ENCODE data around the gene TBPL2. TPM values are rescaled to one million over a fixed set of nuclear protein-coding genes. Genes with fewer than 3 reads are reported as not detected.

TBPL2 gene
- total RNA-seq, 6 experiments from 2014 or later = not detected

DNA sequence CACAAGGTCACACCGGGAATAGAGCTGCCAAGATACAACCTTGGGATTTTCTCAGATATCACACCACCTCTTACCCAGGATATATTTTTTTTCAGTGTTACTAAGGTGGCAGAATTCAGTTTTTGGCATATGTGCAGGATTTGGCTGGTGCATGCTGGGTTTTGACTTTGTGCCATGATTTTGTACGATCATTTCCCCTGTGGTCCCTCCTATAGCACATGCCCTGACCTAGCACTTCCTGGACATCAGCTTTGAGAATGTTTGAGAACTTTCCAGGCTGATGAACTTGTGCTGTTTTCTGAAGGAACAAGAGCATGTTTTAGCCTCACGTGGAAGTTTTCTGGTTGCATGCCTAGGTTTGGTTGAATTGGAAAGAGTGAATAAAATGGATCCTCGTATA, 11.0 kb upstream of the TBPL2 start:
- TF ChIP-seq POLR2A (IDR thresholded peaks at IDR 0.05) = no peak
- TF ChIP-seq, protein P1, sequence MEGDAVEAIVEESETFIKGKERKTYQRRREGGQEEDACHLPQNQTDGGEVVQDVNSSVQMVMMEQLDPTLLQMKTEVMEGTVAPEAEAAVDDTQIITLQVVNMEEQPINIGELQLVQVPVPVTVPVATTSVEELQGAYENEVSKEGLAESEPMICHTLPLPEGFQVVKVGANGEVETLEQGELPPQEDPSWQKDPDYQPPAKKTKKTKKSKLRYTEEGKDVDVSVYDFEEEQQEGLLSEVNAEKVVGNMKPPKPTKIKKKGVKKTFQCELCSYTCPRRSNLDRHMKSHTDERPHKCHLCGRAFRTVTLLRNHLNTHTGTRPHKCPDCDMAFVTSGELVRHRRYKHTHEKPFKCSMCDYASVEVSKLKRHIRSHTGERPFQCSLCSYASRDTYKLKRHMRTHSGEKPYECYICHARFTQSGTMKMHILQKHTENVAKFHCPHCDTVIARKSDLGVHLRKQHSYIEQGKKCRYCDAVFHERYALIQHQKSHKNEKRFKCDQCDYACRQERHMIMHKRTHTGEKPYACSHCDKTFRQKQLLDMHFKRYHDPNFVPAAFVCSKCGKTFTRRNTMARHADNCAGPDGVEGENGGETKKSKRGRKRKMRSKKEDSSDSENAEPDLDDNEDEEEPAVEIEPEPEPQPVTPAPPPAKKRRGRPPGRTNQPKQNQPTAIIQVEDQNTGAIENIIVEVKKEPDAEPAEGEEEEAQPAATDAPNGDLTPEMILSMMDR (IDR thresholded peaks at IDR 0.05) = no peak
- H3K27ac ChIP-seq = no peak overlapping the region
- no peaks in the 10 kb centered on the region for H3K4me1 ChIP-seq
- intact Hi-C loops (cut with DNase I) = no loop called here
- no peak for DNase-seq
- H3K4me3 ChIP-seq = no peak overlapping the region
- H3K9me3 ChIP-seq = no peaks in the 10 kb centered on the region
- WGBS (ENCODE audit: insufficient coverage, low coverage, low lambda C conversion rate, missing lambda C conversion rate) = 46% methylated on average over 3 of the region's 4 CpGs
- H3K27me3 ChIP-seq = no peaks in the 10 kb centered on the region
- no peak for ATAC-seq
- H3K36me3 ChIP-seq = no peaks in the 10 kb centered on the region

DNA sequence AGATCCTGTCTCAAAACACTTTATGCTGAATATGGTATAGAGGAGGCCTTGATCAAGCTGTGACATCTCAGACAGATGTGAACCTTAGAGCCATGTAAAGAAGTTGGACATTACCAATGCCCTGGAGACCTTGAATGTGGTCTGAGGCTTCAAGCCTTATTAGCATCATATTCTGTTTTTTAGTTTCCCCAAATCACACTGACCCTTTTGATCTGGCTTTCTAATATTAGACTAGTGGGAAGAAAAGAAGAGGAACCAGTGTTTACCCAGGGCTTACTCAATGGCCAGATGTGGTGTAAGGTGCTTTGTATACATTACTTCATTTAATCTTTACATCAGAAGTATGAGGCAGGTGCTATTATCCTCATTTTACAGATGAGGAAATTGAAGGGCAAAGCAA, 10.6 kb upstream of the TBPL2 start:
- TF ChIP-seq, protein P1 (IDR thresholded peaks at IDR 0.05) = no peak
- ATAC-seq (no peak), DNase-seq (no peak)
- intact Hi-C loops (cut with DNase I) = no loop called here
- Histone ChIP-seq H3K36me3 (no peaks in the 10 kb centered on the region), H3K4me1 (no peaks in the 10 kb centered on the region), H3K4me3 (no peak overlapping the region), H3K27me3 (no peaks in the 10 kb centered on the region), H3K27ac (no peak overlapping the region), H3K9me3 (no peaks in the 10 kb centered on the region)

DNA sequence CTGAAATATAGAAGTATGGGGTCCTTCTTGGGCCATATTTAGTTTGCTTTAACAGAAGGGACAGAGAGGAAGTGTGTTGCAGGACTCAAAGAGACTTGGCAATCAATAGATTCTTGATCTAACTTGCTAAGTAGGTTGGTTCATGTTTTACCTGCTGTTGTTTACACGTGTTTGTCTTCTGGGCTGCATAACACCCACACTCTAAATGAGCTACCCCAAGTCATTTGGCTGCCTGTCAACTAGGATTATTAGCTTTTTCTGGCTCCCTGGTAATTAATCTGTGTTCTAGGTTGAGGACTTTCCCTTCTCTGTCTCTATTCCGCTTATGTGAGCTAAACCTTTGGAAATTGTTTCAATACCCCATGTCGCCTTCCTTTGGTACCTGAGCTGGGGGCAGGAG, 10.1 kb upstream of the TBPL2 start:
- no peak overlapping the region for H3K4me3 ChIP-seq
- no peaks in the 10 kb centered on the region for H3K9me3 ChIP-seq
- DNase-seq = no peak
- intact Hi-C loops (cut with DNase I) = no loop called here
- ATAC-seq = no peak
- WGBS (ENCODE audit: insufficient coverage, low coverage, low lambda C conversion rate, missing lambda C conversion rate) = 64% methylated on average over 3 of the region's 3 CpGs
- no peaks in the 10 kb centered on the region for H3K27me3 ChIP-seq
- H3K4me1 ChIP-seq = no peaks in the 10 kb centered on the region
- H3K36me3 ChIP-seq = no peaks in the 10 kb centered on the region
- no peak overlapping the region for H3K27ac ChIP-seq
- TF ChIP-seq, protein P1 (IDR thresholded peaks at IDR 0.05) = no peak
- no peak for TF ChIP-seq POLR2A (IDR thresholded peaks at IDR 0.05)

DNA sequence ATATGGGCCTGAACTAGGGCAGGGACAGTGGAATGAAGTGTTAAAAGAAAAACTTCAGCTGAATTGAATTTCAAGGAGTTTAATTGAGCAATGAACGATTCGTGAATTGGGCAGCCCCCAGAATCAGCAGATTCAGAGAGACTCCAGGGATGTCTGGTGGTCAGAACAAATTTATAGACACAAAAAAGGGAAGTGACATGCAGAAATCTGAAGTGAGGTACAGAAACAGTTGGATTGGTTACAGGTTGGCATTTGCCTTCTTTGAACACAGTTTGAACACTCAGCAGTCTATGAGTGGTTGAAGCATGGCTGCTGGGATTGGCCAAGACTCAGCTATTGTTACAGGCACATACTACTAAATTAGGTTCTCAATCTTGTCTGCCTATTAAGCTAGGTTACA, 9.7 kb upstream of the TBPL2 start:
- TF ChIP-seq, protein P1 (IDR thresholded peaks at IDR 0.05) = no peak
- no peak for TF ChIP-seq POLR2A (IDR thresholded peaks at IDR 0.05)
- intact Hi-C loops (cut with DNase I) = no loop called here
- Histone ChIP-seq H3K27me3 (no peaks in the 10 kb centered on the region), H3K4me1 (no peaks in the 10 kb centered on the region), H3K4me3 (no peak overlapping the region), H3K36me3 (no peaks in the 10 kb centered on the region), H3K27ac (no peak overlapping the region), H3K9me3 (no peaks in the 10 kb centered on the region)
- DNase-seq (no peak), ATAC-seq (no peak)
- 54% methylated on average over 2 of the region's 2 CpGs for WGBS (ENCODE audit: insufficient coverage, low coverage, low lambda C conversion rate, missing lambda C conversion rate)

DNA sequence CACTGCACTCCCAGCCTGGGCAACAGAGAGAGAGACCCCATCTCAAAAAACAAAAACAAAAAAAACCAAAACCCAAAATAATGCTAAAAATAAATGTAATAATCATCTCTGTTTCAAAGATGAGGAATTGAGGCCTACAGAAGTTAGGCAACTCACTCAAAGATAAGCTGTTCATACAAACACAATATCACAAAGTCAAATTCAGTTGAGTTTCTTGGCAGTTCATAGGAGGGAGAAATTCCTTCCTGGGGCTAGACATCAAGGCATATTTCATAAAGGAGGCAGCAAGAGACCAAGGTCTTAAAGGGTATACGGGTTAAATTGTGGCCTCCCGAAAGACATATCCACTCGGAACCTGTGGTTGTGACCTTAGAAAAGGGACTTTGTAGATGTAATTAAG, 8.7 kb upstream of the TBPL2 start:
- H3K4me3 ChIP-seq = no peak overlapping the region
- 30% methylated on average over 2 of the region's 3 CpGs for WGBS (ENCODE audit: insufficient coverage, low coverage, low lambda C conversion rate, missing lambda C conversion rate)
- no peaks in the 10 kb centered on the region for H3K9me3 ChIP-seq
- intact Hi-C loops (cut with DNase I) = no loop called here
- H3K36me3 ChIP-seq = no peaks in the 10 kb centered on the region
- DNase-seq = no peak
- no peaks in the 10 kb centered on the region for H3K27me3 ChIP-seq
- H3K27ac ChIP-seq = no peak overlapping the region
- no peaks in the 10 kb centered on the region for H3K4me1 ChIP-seq
- ATAC-seq = no peak
- no peak for TF ChIP-seq POLR2A (IDR thresholded peaks at IDR 0.05)
- TF ChIP-seq, protein P1 (IDR thresholded peaks at IDR 0.05) = no peak

Data from right lobe of liver (tissue), 6 donors.